ENCODE measurements around the gene IQUB. TPM values are rescaled to one million over a fixed set of nuclear protein-coding genes. Genes with fewer than 3 reads are reported as not detected.

Gene IQUB
- total RNA-seq, 1 donor from 2014 or later: 0.56 TPM

- H3K36me3 Mint-ChIP-seq (ENCODE audit: low read depth): no peaks in the 10 kb centered on the region
- H3K27ac Mint-ChIP-seq (ENCODE audit: unreplicated experiment): no peak overlapping the region
- H3K4me3 Mint-ChIP-seq: no peak overlapping the region
- no peak for DNase-seq (ENCODE audit: low read depth, low spot score)
- H3K4me1 Mint-ChIP-seq: no peaks in the 10 kb centered on the region
- no peaks in the 10 kb centered on the region for H3K27me3 Mint-ChIP-seq (ENCODE audit: low read depth)
- TF ChIP-seq CTCF (conservative IDR thresholded peaks at IDR 0.05): no peak
- no peaks in the 10 kb centered on the region for H3K9me3 Mint-ChIP-seq
Measured at GRCh38 chr7:123569352-123570010, 35.1 kb upstream of the IQUB start.

GRCh38 chr7:123562121-123562520, 27.7 kb upstream of the IQUB start:
- no peak overlapping the region for H3K4me3 Mint-ChIP-seq
- H3K27ac Mint-ChIP-seq (ENCODE audit: unreplicated experiment): no peak overlapping the region
- no peaks in the 10 kb centered on the region for H3K27me3 Mint-ChIP-seq (ENCODE audit: low read depth)
- DNase-seq (ENCODE audit: low read depth, low spot score): no peak
- H3K9me3 Mint-ChIP-seq: no peaks in the 10 kb centered on the region
- no peak for TF ChIP-seq CTCF (conservative IDR thresholded peaks at IDR 0.05)
- no peaks in the 10 kb centered on the region for H3K36me3 Mint-ChIP-seq (ENCODE audit: low read depth)
- H3K4me1 Mint-ChIP-seq: no peaks in the 10 kb centered on the region

- H3K4me1 Mint-ChIP-seq: no peaks in the 10 kb centered on the region
- H3K9me3 Mint-ChIP-seq: no peaks in the 10 kb centered on the region
- H3K4me3 Mint-ChIP-seq: no peak overlapping the region
- no peaks in the 10 kb centered on the region for H3K27me3 Mint-ChIP-seq (ENCODE audit: low read depth)
- no peak for TF ChIP-seq CTCF (conservative IDR thresholded peaks at IDR 0.05)
- DNase-seq (ENCODE audit: low read depth, low spot score): no peak
- H3K36me3 Mint-ChIP-seq (ENCODE audit: low read depth): no peaks in the 10 kb centered on the region
- H3K27ac Mint-ChIP-seq (ENCODE audit: unreplicated experiment): no peak overlapping the region
Measured at GRCh38 chr7:123558289-123558874, 24.0 kb upstream of the IQUB start.

- Mint-ChIP-seq H3K4me1 (no peaks in the 10 kb centered on the region), H3K36me3 (ENCODE audit: low read depth) (peaks cover 7% of the 10 kb centered on the region), H3K27ac (ENCODE audit: unreplicated experiment) (no peak within 1 kb of the TSS), H3K27me3 (ENCODE audit: low read depth) (no peaks in the 10 kb centered on the region), H3K4me3 (no peak within 1 kb of the TSS), H3K9me3 (no peaks in the 10 kb centered on the region)
- DNase-seq (ENCODE audit: low read depth, low spot score): peak; percentile 97
- no peak for TF ChIP-seq CTCF (conservative IDR thresholded peaks at IDR 0.05)
Measured at GRCh38 chr7:123557398-123558288, 23.2 kb upstream of the IQUB start, which contains the start of gene NDUFA5. NDUFA5 (minus strand) TSS chr7:123557818; CDS start chr7:123557795, 23 bp downstream.

- no peak overlapping the region for H3K27ac Mint-ChIP-seq (ENCODE audit: unreplicated experiment)
- H3K4me1 Mint-ChIP-seq: no peaks in the 10 kb centered on the region
- H3K27me3 Mint-ChIP-seq (ENCODE audit: low read depth): no peaks in the 10 kb centered on the region
- no peak overlapping the region for H3K4me3 Mint-ChIP-seq
- H3K36me3 Mint-ChIP-seq (ENCODE audit: low read depth): peaks cover 10% of the 10 kb centered on the region
- no peak for DNase-seq (ENCODE audit: low read depth, low spot score)
- H3K9me3 Mint-ChIP-seq: no peaks in the 10 kb centered on the region
- TF ChIP-seq CTCF (conservative IDR thresholded peaks at IDR 0.05): no peak
Measured at GRCh38 chr7:123557016-123557397, 22.6 kb upstream of the IQUB start.
